Uterus (tissue), 2 donors: Measurements from ENCODE around the gene ICA1.

ENCODE experiments used
- POLR2A ChIP-seq, 2 donors: fragments of 450-650 bp; IDR thresholded peaks; one replicate each; pipeline ENCODE4 v1.6.1; 2016; ENCODE audit warnings: antibody characterized with exemption in 2 of 2, mild to moderate bottlenecking in 1 of 2, moderate library complexity in 1 of 2
- TF ChIP-seq, protein P1 (sequence below), 4 experiments: fragments of 200-600 bp in 2 of 4; fragments of 450-650 bp in 2 of 4; sonication (generic) in 2 of 4; IDR thresholded peaks; one replicate each; pipeline ENCODE4 v1.5.1; 2016 to 2019; ENCODE audit warnings: antibody characterized with exemption in 4 of 4, mild to moderate bottlenecking in 2 of 4, moderate library complexity in 1 of 4

DNA sequence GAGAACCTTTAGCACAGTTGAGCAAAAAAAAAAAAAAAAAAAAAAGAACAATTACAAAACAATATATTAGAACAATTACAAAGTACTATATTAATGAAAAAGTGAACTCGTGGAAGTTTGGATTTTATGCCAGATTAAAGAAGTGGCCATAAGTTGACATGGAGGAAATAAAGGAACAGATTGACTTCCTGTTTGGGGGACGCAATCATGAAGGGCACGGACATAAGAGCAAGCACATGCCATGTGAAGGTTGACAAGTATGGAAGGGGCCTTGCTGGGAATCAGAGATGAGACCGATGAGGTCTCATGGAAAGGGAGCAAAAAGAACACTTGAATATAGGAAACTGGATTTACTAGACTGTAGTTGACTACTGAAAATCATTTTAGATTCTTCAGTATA lies 61.7 kb downstream of the ICA1 start:
- no peak for TF ChIP-seq POLR2A (IDR thresholded peaks at IDR 0.05)
- TF ChIP-seq, protein P1, sequence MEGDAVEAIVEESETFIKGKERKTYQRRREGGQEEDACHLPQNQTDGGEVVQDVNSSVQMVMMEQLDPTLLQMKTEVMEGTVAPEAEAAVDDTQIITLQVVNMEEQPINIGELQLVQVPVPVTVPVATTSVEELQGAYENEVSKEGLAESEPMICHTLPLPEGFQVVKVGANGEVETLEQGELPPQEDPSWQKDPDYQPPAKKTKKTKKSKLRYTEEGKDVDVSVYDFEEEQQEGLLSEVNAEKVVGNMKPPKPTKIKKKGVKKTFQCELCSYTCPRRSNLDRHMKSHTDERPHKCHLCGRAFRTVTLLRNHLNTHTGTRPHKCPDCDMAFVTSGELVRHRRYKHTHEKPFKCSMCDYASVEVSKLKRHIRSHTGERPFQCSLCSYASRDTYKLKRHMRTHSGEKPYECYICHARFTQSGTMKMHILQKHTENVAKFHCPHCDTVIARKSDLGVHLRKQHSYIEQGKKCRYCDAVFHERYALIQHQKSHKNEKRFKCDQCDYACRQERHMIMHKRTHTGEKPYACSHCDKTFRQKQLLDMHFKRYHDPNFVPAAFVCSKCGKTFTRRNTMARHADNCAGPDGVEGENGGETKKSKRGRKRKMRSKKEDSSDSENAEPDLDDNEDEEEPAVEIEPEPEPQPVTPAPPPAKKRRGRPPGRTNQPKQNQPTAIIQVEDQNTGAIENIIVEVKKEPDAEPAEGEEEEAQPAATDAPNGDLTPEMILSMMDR (IDR thresholded peaks at IDR 0.05) = no peak
